GM10248 (cell line): ENCODE data around the gene CHMP3.

Source experiments
- CTCF ChIA-PET: fragments of 300-600 bp; sonication (Branson Sonifier 250); formaldehyde crosslinking; extraction: SDS; loops from one replicate; lab custom pipeline; 2021; ENCODE audit warnings: antibody characterized with exemption; lab: Yijun Ruan, JAX
- POLR2A ChIA-PET: fragments of 350-650 bp; sonication (Branson Sonifier 250); formaldehyde crosslinking; extraction: SDS; loops from one replicate; lab custom pipeline; 2020; ENCODE audit warnings: antibody characterized with exemption; lab: Yijun Ruan, JAX
- DNase-seq: peaks from one replicate; pipeline ENCODE4 v3.0.0; 2012; ENCODE audit errors: extremely low spot score
- CTCF ChIP-seq: IDR thresholded peaks from 2 replicates; pipeline ENCODE4 v1.5.1; 2012; ENCODE audit warnings: mild to moderate bottlenecking, low read depth; ENCODE audit errors: extremely low read depth, missing control alignments, control extremely low read depth

Gene CHMP3

GRCh38 chr2:86492048-86492453 is 71.2 kb downstream of the CHMP3 start:
- CTCF ChIA-PET: interaction anchor here (1.2 kb wide), 1 partner anchor 24 kb away, joined by 3 read pairs; no protein-coding TSS in a partner anchor
- POLR2A ChIA-PET: no interaction called here
- TF ChIP-seq CTCF: no peak
- no peak for DNase-seq

DNA sequence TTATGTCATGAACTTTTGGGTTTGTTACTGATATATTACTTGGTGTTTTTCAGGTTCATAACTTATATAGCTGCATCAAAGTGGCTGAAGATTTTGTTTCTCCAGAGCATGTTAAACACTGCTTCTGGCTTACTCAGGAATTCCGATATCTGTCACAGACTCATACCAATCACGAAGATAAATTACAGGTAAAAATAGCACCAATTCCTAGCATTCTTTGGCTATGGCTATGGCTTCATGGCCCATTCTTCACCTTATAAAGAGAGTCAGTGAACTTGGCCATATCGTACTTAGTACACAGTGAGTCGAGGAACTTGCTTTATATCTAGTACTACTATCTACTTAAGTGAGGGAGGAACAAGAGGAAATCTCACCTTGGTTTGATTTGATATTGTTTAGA is 72.2 kb downstream of the CHMP3 start:
- no peak for DNase-seq
- TF ChIP-seq CTCF: no peak
- ChIA-PET POLR2A (no interaction called here), CTCF (interaction anchor here (1.0 kb wide), 1 partner anchor 16 kb away, joined by 3 read pairs; no protein-coding TSS in a partner anchor)

- no peak for DNase-seq
- POLR2A ChIA-PET: no interaction called here
- CTCF ChIA-PET: interaction anchor here (1.0 kb wide), 1 partner anchor 17 kb away, joined by 3 read pairs; no protein-coding TSS in a partner anchor
- no peak for TF ChIP-seq CTCF
Measured at GRCh38 chr2:86490245-86490644, 73.0 kb downstream of the CHMP3 start.

DNA sequence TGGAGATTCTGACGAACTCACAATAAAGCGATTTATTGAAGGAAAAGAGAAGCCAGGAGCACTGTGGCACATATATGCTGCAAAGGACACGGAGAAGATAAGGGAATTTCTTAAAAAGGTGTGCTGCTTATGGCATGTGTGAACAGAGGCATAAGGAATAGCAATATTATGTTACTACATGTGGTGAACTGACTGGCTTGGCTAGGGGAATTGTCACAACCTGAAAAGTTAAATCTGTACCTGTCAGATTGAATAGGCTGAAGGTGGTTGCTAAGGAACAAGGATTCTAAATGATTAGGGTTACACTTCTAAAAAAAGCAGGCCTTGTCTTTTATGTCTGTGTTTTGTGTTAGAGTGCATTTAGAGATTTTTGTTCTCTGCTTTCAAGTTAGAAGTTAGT is 73.7 kb downstream of the CHMP3 start:
- POLR2A ChIA-PET: no interaction called here
- no peak for DNase-seq
- CTCF ChIA-PET: interaction anchor here (1.5 to 1.7 kb wide), 2 partner anchors 10 to 33 kb away, joined by 3 to 7 read pairs; no protein-coding TSS in a partner anchor
- TF ChIP-seq CTCF: no peak

DNA sequence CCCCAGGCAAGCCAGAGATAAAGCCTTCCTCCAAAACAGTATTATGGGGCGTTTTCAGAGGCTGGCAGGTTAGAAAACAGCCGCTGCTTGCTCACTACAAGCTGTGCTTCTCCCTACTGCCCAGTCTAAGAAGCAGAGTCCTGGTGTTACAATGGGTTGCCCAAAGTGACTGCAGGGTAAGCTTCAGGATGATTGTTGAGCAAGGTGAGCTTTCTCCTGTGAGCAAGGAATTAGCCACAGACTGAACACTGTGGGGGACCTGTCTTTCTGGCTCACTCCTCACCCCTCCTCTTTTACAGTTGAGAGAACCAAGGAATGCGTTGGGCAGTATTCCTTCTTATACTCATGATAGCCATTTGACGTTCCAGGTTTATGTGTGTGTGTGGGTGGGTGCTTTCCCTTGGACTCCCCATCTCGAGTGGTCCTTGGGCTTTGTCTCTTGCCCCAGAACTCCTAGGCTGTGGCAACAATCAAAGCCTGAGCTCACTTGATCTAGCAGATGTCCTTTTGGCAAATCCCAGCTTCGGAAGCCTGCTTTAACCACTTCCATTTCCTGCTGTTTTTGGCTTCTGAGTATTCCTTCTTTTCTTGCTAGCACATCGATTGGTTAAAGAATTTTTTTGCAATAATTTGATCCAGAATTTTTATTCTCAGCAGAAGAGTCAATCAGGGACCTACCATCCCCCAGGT is 74.5 kb downstream of the CHMP3 start:
- CTCF ChIA-PET: interaction anchor here (1.5 to 1.7 kb wide), 3 partner anchors 10 to 332 kb away, joined by 3 to 7 read pairs (median 4); no protein-coding TSS in a partner anchor
- no peak for TF ChIP-seq CTCF
- DNase-seq: no peak
- POLR2A ChIA-PET: no interaction called here

- no peak for DNase-seq
- CTCF ChIA-PET: interaction anchor here (0.8 to 2.6 kb wide), 6 partner anchors 11 to 407 kb away, joined by 3 to 11 read pairs (median 3); no protein-coding TSS in a partner anchor
- POLR2A ChIA-PET: no interaction called here
- no peak for TF ChIP-seq CTCF
Measured at GRCh38 chr2:86487062-86487461, 76.2 kb downstream of the CHMP3 start.
